Kidney epithelial cell (primary cell): Measurements from ENCODE around the gene BCOR. TPM values are rescaled to one million over a fixed set of nuclear protein-coding genes. Genes with fewer than 3 reads are reported as not detected.

Experiments used
- DNase-seq: peaks from one replicate; pipeline ENCODE4 v3.0.0-alpha.2; 2010; ENCODE audit warnings: low read depth
- H3K27me3 ChIP-seq: 2 replicates; pipeline ENCODE4 v1.6.0; 2011; ENCODE audit warnings: low read length; ENCODE audit not compliant: control insufficient read depth, insufficient read depth
- H3K36me3 ChIP-seq: 2 replicates; pipeline ENCODE4 v1.5.1; 2011; ENCODE audit warnings: low read length; ENCODE audit not compliant: control insufficient read depth, insufficient read depth
- H3K4me3 ChIP-seq: 2 replicates; pipeline ENCODE4 v1.5.1; 2011; ENCODE audit warnings: low read depth, mild to moderate bottlenecking, control low read depth, low read length
- CTCF ChIP-seq: IDR thresholded peaks from 2 replicates; pipeline ENCODE4 v1.5.1; 2011; ENCODE audit warnings: mild to moderate bottlenecking, moderate library complexity, low read length, control low read depth, inconsistent platforms; ENCODE audit not compliant: insufficient read depth, poor library complexity, severe bottlenecking
- total RNA-seq: library from RNA; depleted of rRNA; stranded (reverse); fragments of >200 nt; gene quantifications from 2 replicates; pipeline ENCODE4 v1.2.3, GENCODE V29; 2015

Gene BCOR
- total RNA-seq, 1 donor from 2014 or later: 29.5 TPM

GRCh38 chrX:40093586-40093985, 4.2 kb downstream of the BCOR start:
- DNase-seq: no peak
- Histone ChIP-seq H3K4me3 (no peak overlapping the region), H3K27me3 (peaks cover 20% of the 10 kb centered on the region), H3K36me3 (no peaks in the 10 kb centered on the region)
- TF ChIP-seq CTCF: no peak

GRCh38 chrX:40092808-40093435, 4.8 kb downstream of the BCOR start:
- no peak overlapping the region for H3K4me3 ChIP-seq

GRCh38 chrX:40091691-40092421, 5.9 kb downstream of the BCOR start:
- Histone ChIP-seq H3K4me3 (no peak overlapping the region), H3K27me3 (peaks cover 23% of the 10 kb centered on the region), H3K36me3 (no peaks in the 10 kb centered on the region)
- TF ChIP-seq CTCF: no peak
- DNase-seq: no peak

More at GRCh38 chrX:40092808-40093435, 4.8 kb downstream of the BCOR start:
- no peak for DNase-seq
- H3K36me3 ChIP-seq: no peaks in the 10 kb centered on the region
- peaks cover 20% of the 10 kb centered on the region for H3K27me3 ChIP-seq
- TF ChIP-seq CTCF: no peak

GRCh38 chrX:40090961-40091360, 6.8 kb downstream of the BCOR start:
- peaks cover 25% of the 10 kb centered on the region for H3K27me3 ChIP-seq
- DNase-seq: no peak
- H3K4me3 ChIP-seq: no peak overlapping the region
- TF ChIP-seq CTCF: no peak
- H3K36me3 ChIP-seq: no peaks in the 10 kb centered on the region

GRCh38 chrX:40090050-40090804, 7.5 kb downstream of the BCOR start:
- no peak for TF ChIP-seq CTCF
- peaks cover 23% of the 10 kb centered on the region for H3K27me3 ChIP-seq
- H3K36me3 ChIP-seq: no peaks in the 10 kb centered on the region

More at GRCh38 chrX:40090050-40090804, 7.5 kb downstream of the BCOR start:
- no peak for DNase-seq
- H3K4me3 ChIP-seq: peak overlapping the region; percentile 17
